ENCODE data around the gene PROZ. TPM values are rescaled to one million over a fixed set of nuclear protein-coding genes. Genes with fewer than 3 reads are reported as not detected.
A peak's percentile ranks its signal among the peaks of the same experiment; 100 is the strongest.

The PROZ gene
- total RNA-seq, 1 donor from 2014 or later, result not detected

DNA sequence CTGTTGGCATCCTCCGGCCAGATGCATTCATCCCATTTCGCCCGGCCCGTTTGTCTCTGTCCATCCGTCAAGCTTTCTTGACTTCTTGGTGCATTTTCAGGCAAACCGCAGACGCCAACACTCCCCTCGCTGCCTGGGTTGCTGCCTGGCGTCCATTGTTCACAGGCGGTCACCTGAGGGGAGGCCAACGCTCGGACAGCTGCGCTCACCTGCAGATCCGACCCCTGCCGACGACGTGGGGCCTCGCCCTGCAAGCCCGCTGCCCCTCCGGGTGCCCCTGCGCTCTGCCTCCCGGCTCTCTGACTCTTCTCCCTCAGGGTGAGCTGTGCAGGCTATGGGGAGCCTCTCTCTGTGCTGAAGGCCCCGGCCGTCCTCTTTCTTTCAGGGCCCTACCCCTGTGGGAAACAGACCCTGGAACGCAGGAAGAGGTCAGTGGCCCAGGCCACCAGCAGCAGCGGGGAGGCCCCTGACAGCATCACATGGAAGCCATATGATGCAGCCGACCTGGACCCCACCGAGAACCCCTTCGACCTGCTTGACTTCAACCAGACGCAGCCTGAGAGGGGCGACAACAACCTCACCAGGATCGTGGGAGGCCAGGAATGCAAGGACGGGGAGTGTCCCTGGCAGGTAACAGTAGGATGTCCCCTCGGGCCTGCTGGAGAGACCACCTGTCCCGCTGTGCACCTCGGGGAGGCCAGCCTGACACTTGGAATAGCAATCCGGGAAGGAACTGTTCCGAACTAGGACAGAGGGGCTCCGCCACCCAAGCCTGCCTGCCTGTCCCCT, 14.8 kb upstream of the PROZ start:
- TF ChIP-seq, protein P1, sequence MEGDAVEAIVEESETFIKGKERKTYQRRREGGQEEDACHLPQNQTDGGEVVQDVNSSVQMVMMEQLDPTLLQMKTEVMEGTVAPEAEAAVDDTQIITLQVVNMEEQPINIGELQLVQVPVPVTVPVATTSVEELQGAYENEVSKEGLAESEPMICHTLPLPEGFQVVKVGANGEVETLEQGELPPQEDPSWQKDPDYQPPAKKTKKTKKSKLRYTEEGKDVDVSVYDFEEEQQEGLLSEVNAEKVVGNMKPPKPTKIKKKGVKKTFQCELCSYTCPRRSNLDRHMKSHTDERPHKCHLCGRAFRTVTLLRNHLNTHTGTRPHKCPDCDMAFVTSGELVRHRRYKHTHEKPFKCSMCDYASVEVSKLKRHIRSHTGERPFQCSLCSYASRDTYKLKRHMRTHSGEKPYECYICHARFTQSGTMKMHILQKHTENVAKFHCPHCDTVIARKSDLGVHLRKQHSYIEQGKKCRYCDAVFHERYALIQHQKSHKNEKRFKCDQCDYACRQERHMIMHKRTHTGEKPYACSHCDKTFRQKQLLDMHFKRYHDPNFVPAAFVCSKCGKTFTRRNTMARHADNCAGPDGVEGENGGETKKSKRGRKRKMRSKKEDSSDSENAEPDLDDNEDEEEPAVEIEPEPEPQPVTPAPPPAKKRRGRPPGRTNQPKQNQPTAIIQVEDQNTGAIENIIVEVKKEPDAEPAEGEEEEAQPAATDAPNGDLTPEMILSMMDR (conservative IDR thresholded peaks at IDR 0.05), result no peak

DNA sequence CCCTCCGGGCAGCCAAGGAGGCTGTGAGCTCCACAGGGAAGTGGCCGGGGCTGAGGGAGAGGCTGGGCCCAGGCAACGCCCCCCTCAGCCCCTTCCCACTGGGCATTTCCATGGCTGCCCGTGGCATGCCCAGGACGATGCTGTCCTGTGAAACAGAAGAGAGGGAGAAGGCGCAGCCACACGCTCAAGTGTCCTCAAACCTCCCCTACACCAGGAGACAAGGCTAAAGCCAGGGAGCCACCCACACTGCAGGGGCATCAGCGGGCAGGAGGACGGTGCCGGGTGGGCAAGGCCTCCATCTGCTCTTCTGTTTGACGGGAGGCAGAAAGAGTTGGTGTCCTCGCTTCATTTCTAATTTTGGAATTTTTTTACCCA, 14.2 kb upstream of the PROZ start:
- Mint-ChIP-seq H3K4me3 (no peak overlapping the region), H3K27me3 (no peaks in the 10 kb centered on the region), H3K4me1 (ENCODE audit: unreplicated experiment) (no peaks in the 10 kb centered on the region), H3K9me3 (no peaks in the 10 kb centered on the region), H3K36me3 (no peaks in the 10 kb centered on the region), H3K27ac (no peak overlapping the region)
- TF ChIP-seq, protein P1 (conservative IDR thresholded peaks at IDR 0.05), result no peak
- peak; percentile 56 for DNase-seq (ENCODE audit: extremely low spot score, unreplicated experiment)

More for the DNA sequence above, 14.8 kb upstream of the PROZ start:
- no peaks in the 10 kb centered on the region for H3K4me1 Mint-ChIP-seq (ENCODE audit: unreplicated experiment)
- H3K36me3 Mint-ChIP-seq, result no peaks in the 10 kb centered on the region
- no peaks in the 10 kb centered on the region for H3K27me3 Mint-ChIP-seq
- H3K4me3 Mint-ChIP-seq, result no peak overlapping the region
- DNase-seq (ENCODE audit: extremely low spot score, unreplicated experiment), result peak; percentile 67
- H3K27ac Mint-ChIP-seq, result no peak overlapping the region
- no peaks in the 10 kb centered on the region for H3K9me3 Mint-ChIP-seq

DNA sequence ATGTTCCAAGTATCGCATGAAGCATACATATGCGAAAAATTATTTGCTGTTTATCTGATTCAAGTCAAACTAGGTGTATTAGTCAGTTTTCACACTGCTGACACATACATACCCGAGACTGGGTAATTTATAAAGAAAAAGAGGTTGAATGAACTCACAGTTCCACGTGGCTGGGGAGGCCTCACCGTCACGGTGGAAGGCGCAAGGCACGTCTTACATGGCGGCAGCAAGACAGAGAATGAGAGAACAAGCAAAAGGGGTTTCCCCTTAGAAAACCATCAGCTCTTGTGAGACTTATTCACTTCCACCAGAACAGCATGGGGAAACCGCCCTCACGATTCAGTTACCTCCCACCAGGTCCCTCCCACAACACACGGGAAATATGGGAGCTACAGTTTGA, 13.0 kb upstream of the PROZ start:
- DNase-seq (ENCODE audit: extremely low spot score, unreplicated experiment), result peak; percentile 34
- TF ChIP-seq, protein P1 (conservative IDR thresholded peaks at IDR 0.05), result no peak
- Mint-ChIP-seq H3K4me3 (no peak overlapping the region), H3K9me3 (no peaks in the 10 kb centered on the region), H3K4me1 (ENCODE audit: unreplicated experiment) (no peaks in the 10 kb centered on the region), H3K27ac (no peak overlapping the region), H3K27me3 (no peaks in the 10 kb centered on the region), H3K36me3 (no peaks in the 10 kb centered on the region)

DNA sequence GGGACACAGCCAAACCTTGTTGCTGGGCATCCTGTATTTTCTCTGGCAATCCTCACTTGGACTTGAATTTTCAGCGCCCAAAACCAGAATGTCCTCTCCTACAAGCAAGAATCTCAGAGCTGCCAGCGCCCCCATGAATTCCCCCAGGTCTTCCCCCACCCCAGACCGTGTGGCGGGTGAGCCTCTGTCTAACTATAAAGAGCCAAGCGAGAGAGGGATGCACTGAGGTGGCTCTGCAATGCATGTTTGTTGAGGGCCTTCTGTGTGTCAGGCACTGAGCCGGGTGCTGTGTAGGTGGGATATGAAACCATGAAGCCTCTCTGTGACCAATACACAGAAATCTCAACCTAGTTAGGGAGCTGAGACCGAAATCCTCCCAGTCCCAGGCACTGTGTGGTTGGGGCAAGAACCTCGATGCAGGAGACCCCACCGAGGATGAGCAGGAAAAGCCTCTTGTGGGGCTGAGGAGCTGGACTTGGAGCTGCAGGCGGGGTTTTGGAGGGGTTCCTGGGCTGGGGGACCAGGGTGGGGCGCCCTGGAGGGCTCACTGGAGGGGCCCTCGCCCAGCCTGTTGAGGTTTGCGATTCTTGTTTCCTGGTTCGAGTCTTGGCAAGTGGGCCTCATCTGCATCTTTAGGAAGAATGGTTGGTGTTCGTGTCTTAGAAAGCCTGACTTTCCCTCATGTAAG, 12.4 kb upstream of the PROZ start:
- H3K4me3 Mint-ChIP-seq, result no peak overlapping the region
- TF ChIP-seq, protein P1 (conservative IDR thresholded peaks at IDR 0.05), result no peak
- DNase-seq (ENCODE audit: extremely low spot score, unreplicated experiment), result peak; percentile 54
- H3K27ac Mint-ChIP-seq, result no peak overlapping the region
- H3K4me1 Mint-ChIP-seq (ENCODE audit: unreplicated experiment), result no peaks in the 10 kb centered on the region
- peaks cover under 1% of the 10 kb centered on the region for H3K27me3 Mint-ChIP-seq
- H3K36me3 Mint-ChIP-seq, result no peaks in the 10 kb centered on the region
- no peaks in the 10 kb centered on the region for H3K9me3 Mint-ChIP-seq

DNA sequence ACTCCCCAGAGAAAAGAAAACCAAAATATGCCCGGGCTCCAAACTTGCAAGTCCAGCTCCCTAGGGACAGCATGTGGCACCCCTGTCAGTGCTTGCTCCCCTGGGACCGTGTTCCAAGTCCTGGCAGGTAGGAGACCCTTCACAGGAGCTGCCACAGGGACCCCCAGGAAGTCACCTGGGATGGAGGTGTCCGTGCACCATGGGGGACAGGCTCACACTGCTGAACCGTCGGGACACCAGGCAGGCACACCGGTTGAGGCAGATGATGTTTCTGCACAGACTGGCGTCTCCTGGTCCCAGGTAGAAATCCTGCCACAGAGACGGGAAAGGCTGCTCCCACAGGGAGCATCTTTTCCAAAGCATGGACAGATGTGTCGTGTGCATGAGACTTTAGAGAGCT, 11.7 kb upstream of the PROZ start:
- Mint-ChIP-seq H3K27me3 (peaks cover 3% of the 10 kb centered on the region), H3K4me1 (ENCODE audit: unreplicated experiment) (no peaks in the 10 kb centered on the region), H3K27ac (no peak overlapping the region), H3K36me3 (no peaks in the 10 kb centered on the region), H3K4me3 (no peak overlapping the region), H3K9me3 (no peaks in the 10 kb centered on the region)
- peak; percentile 62 for DNase-seq (ENCODE audit: extremely low spot score, unreplicated experiment)
- TF ChIP-seq, protein P1 (conservative IDR thresholded peaks at IDR 0.05), result no peak
